AG09309 (cell line): ENCODE measurements around the gene CRAMP1.

ENCODE experiments used
- DNase-seq: peaks from one replicate; pipeline ENCODE4 v3.0.0-alpha.2; 2010; ENCODE audit warnings: low read depth
- H3K4me3 ChIP-seq: 2 replicates; pipeline ENCODE4 v1.5.1; 2011; ENCODE audit warnings: mild to moderate bottlenecking, low read depth, low read length, moderate library complexity; ENCODE audit not compliant: control insufficient read depth
- TF ChIP-seq, protein P1 (sequence below): IDR thresholded peaks from 2 replicates; pipeline ENCODE4 v1.5.1; 2011; ENCODE audit warnings: mild to moderate bottlenecking, low read depth, low read length, inconsistent platforms; ENCODE audit not compliant: insufficient read depth, control insufficient read depth; ENCODE audit errors: missing control alignments

Gene CRAMP1

DNA sequence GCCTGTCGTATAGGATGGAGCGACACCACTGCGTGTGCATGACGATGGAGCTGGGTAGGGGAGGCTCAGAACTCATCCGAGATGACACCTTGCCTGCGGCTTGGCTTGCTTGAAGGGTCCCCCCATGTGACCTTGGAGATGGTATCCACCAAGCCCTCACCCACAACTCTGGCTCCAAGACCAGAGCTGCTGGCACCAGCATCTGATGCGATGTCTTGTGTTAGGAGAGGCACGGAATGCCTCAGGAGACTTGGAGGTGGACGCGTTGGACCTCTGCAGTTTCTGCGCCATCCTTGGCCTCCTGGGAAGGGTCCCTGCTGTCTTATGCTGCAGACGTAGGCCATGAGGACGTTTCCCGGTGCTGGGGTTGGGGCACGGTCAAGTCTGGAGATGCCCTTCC lies 7.8 kb downstream of the CRAMP1 start:
- DNase-seq = no peak
- H3K4me3 ChIP-seq = no peak overlapping the region
- TF ChIP-seq, protein P1, sequence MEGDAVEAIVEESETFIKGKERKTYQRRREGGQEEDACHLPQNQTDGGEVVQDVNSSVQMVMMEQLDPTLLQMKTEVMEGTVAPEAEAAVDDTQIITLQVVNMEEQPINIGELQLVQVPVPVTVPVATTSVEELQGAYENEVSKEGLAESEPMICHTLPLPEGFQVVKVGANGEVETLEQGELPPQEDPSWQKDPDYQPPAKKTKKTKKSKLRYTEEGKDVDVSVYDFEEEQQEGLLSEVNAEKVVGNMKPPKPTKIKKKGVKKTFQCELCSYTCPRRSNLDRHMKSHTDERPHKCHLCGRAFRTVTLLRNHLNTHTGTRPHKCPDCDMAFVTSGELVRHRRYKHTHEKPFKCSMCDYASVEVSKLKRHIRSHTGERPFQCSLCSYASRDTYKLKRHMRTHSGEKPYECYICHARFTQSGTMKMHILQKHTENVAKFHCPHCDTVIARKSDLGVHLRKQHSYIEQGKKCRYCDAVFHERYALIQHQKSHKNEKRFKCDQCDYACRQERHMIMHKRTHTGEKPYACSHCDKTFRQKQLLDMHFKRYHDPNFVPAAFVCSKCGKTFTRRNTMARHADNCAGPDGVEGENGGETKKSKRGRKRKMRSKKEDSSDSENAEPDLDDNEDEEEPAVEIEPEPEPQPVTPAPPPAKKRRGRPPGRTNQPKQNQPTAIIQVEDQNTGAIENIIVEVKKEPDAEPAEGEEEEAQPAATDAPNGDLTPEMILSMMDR = no peak

DNA sequence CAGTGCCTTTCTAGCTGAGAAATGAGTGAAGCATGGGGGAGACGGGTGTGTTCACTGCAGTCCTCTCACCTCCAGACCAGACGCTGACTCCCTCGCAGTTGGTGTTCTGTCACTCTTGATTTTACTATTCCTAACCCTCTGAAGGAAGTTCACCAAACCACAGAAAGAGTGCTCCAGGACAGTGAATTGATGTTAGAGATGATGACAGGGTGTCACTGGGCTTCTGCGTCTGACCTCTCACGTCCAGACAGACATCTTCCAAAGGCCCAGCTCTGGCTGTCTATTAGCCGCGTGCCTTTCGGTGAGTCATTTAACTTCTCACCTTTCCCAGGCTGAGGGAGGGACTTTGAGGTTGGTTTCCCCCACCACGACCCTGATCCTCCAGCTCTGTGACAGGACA lies 8.2 kb downstream of the CRAMP1 start:
- TF ChIP-seq, protein P1 = no peak
- no peak for DNase-seq

DNA sequence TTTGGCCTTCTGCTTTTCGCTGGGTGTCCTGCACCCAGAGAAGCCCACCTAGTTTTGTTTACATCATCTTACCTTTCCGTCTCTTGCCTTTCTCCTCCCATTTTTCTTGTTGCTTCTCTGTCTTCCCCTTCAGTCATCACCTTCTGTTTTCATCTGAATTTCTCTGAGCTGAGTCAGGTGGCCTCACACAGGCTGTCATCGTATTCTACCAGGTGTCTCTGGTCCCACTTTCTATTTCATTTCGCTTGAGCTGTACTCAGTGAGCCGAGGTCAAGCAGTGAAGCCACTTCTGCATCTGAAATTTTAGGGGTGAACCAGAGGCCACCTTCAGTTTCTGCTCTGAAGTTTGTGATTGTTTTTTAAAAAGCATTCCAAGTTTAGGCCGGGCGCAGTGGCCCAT lies 9.7 kb downstream of the CRAMP1 start:
- no peak overlapping the region for H3K4me3 ChIP-seq
- DNase-seq = no peak
- TF ChIP-seq, protein P1 = no peak

More for the DNA sequence above, 8.2 kb downstream of the CRAMP1 start:
- H3K4me3 ChIP-seq = no peak overlapping the region

DNA sequence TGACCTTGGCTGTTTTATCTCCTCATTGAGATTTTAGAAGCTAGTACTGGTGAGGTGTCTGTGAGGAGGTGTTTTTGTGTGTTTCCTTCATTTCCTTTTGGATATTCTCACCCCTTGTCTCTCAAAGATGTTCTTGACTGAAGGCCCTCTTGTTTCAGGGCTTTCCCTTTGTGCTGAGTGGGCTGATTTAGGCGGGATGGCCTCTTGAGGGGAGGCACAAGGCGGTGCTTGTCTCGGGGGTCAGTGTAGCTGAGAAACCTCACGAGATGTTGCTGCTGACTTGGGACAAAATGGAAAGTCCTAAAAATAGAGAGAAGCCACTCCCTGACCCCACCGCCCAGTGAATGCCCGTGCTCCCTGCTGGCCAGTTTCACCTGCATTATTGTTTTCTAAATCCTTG lies 14.2 kb downstream of the CRAMP1 start:
- no peak overlapping the region for H3K4me3 ChIP-seq
- no peak for DNase-seq
- TF ChIP-seq, protein P1 = no peak

DNA sequence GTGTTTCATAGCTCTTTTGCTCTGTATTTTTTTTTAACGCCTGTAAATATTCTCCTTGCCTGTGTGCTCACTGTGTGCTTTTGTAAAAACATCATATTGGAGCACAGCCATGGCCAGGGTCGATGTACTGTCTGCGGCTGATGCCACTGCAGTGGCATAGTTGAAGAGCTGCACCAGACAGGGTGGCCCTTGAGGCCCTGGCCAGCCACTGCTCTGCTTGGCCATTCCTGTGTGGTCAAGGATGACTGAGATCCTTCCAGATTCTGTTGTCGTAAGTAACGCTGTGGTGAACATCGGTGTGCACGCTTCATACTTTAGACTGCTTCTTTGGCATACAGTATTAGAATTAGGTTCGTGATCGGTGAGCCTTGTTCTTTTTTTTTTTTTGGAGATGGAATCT lies 14.6 kb downstream of the CRAMP1 start:
- H3K4me3 ChIP-seq = no peak overlapping the region
- TF ChIP-seq, protein P1 = no peak
- no peak for DNase-seq

DNA sequence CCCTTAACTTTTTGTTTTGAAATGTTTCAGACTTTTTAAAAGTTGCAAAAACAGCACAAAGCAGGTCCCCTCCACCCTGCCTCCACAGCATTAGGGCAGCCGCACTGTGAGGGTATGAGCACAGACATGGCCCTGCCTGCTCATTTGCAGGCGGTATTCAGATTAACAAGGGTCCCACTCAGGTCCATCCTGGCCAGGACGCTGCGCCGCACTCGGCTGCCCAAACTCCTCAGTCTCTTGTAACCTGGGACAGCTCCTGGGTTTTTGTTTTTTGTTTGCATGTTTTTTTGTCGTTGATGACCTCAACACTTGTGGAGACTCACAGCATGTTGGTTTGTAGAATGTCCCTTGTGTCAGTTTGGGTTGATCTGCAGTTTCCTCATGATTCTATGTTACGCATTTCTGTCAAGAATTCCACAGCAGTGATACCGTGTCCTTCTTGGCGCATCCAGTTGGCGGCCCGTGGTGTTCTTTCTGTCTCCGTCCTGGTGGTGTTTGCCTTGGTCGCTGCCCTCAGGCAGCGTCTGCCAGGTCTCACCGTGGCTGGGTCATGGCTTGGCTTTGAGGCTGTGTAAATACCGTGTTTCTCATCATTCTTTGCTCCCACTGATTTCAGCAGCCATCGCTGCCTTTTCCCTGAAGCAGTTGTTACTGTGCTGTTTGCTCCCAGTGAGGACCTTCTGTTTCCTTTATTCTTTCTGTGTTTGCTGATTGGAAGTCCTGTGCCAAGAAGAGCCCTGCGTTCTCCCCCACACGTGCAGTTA lies 18.5 kb downstream of the CRAMP1 start:
- H3K4me3 ChIP-seq = no peak overlapping the region
- TF ChIP-seq, protein P1 = no peak
- DNase-seq = no peak

DNA sequence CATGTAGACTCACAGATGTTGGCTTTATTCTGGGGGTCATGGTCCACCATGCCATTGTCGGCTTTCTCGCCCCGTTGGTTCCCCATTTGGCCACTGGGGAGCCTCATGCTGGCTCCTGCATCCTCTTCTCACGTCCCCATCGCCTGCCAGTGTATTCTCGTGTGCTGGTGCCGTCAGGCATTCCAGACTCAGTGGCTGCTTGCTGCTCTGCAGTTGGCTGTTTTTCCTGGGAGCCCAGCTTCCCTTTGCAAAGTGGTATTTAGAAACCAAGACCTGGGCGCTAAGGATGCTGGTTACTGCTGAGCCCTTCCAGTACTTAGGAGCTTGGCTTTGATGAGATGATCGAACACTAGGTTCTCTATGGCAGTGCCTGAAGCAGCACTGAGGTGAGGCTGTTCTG lies 19.1 kb downstream of the CRAMP1 start:
- TF ChIP-seq, protein P1 = no peak
- DNase-seq = no peak
- H3K4me3 ChIP-seq = no peak overlapping the region
